HG02610 (cell line): Measurements from ENCODE around the gene C12orf57.

Source experiments
- ATAC-seq: cut with Tn5 transposase; IDR thresholded peaks from one replicate; pipeline ENCODE4 v1.9.1; 2021; ENCODE audit warnings: mild to moderate bottlenecking, moderate library complexity; ENCODE audit not compliant: unreplicated experiment

C12orf57 gene

DNA sequence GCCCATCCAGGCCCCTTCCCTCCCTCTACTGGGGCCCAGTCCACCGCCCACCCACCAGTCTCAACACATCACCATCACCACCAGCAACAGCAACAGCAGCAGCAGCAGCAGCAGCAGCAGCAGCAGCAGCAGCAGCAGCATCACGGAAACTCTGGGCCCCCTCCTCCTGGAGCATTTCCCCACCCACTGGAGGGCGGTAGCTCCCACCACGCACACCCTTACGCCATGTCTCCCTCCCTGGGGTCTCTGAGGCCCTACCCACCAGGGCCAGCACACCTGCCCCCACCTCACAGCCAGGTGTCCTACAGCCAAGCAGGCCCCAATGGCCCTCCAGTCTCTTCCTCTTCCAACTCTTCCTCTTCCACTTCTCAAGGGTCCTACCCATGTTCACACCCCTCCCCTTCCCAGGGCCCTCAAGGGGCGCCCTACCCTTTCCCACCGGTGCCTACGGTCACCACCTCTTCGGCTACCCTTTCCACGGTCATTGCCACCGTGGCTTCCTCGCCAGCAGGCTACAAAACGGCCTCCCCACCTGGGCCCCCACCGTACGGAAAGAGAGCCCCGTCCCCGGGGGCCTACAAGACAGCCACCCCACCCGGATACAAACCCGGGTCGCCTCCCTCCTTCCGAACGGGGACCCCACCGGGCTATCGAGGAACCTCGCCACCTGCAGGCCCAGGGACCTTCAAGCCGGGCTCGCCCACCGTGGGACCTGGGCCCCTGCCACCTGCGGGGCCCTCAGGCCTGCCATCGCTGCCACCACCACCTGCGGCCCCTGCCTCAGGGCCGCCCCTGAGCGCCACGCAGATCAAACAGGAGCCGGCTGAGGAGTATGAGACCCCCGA lies 7.0 kb upstream of the C12orf57 start:
- ATAC-seq, result no peak

GRCh38 chr12:6937481-6938352 lies 6.1 kb upstream of the C12orf57 start:
- ATAC-seq, result peak; percentile 88

GRCh38 chr12:6938353-6939190 lies 5.2 kb upstream of the C12orf57 start:
- no peak for ATAC-seq

DNA sequence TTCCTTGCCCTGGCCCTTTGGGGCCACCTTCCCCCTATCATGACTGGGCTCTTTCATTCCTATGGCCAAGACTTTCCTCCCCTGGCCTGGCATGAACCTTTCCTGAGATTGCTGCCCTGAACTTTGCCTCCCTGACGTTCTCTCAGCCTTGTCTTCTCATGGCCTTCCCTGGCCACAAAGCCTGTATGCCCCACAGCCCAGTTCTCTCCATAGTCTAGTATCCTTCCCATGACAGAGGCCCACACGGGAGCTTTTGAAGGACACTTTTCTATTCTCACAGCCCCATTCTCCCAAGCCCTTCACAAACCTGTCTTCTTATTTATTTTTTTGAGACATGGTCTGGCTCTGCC lies 4.7 kb upstream of the C12orf57 start:
- ATAC-seq, result no peak

DNA sequence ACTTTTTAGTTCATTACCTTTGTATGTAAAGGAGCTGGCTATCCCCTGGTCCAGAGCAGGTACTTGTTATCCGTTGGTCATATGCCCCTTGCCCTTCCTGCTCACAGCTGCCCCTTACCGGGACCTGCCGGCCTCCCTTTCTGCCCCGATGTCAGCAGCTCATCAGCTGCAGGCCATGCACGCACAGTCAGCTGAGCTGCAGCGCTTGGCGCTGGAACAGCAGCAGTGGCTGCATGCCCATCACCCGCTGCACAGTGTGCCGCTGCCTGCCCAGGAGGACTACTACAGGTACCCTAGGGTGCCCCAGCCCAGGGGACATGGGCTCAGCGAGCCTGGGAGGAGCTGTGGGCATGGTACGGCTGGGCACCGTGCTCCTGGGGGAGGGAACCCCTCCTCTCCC lies 2.6 kb upstream of the C12orf57 start:
- ATAC-seq, result no peak

DNA sequence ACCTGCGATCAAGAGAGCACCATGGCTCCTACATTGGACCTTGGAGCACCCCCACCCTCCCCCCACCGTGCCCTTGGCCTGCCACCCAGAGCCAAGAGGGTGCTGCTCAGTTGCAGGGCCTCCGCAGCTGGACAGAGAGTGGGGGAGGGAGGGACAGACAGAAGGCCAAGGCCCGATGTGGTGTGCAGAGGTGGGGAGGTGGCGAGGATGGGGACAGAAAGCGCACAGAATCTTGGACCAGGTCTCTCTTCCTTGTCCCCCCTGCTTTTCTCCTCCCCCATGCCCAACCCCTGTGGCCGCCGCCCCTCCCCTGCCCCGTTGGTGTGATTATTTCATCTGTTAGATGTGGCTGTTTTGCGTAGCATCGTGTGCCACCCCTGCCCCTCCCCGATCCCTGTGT lies 2.0 kb upstream of the C12orf57 start:
- ATAC-seq, result no peak

DNA sequence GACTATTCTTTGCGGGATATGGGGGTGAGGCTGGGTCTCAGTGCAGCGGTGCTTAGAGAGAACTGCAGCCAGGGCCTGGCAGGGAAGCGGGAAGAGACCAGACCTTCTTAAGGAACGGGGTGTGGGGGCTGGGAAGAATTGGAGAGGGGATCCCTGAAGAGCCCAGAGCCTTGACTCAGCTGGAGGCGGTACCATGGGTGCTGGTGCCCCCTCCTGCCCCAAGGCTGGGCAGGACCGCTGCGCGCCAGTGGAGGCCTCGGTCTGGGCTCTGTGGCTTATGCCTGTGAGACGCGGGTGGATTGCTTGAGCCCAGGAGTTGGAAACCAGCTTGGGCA lies 1.5 kb upstream of the C12orf57 start:
- no peak for ATAC-seq

DNA sequence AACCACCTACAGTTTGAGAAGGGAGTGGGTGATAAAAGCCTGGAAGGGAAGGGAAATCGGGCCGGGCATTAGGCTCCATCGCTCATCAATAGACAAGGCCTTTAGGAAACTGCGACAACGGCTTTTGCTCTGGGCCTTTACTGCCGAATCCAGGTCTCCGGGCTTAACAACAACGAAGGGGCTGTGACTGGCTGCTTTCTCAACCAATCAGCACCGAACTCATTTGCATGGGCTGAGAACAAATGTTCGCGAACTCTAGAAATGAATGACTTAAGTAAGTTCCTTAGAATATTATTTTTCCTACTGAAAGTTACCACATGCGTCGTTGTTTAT lies 467 bp upstream of the C12orf57 start:
- ATAC-seq, result peak; percentile 26

GRCh38 chr12:6944381-6945186 lies 762 bp downstream of the C12orf57 start:
- ATAC-seq, result peak; percentile 31

- ATAC-seq, result no peak
Observed at GRCh38 chr12:6945613-6946012, 1.8 kb downstream of the C12orf57 start.

GRCh38 chr12:6946033-6946919 lies 2.5 kb downstream of the C12orf57 start:
- peak; percentile 34 for ATAC-seq

- ATAC-seq, result no peak
Observed at GRCh38 chr12:6946920-6947374, 3.1 kb downstream of the C12orf57 start.

- ATAC-seq, result no peak
Observed at GRCh38 chr12:6947615-6948014, 3.8 kb downstream of the C12orf57 start.

GRCh38 chr12:6948873-6949594 lies 5.2 kb downstream of the C12orf57 start:
- no peak for ATAC-seq

GRCh38 chr12:6950401-6950801 lies 6.6 kb downstream of the C12orf57 start:
- no peak for ATAC-seq

DNA sequence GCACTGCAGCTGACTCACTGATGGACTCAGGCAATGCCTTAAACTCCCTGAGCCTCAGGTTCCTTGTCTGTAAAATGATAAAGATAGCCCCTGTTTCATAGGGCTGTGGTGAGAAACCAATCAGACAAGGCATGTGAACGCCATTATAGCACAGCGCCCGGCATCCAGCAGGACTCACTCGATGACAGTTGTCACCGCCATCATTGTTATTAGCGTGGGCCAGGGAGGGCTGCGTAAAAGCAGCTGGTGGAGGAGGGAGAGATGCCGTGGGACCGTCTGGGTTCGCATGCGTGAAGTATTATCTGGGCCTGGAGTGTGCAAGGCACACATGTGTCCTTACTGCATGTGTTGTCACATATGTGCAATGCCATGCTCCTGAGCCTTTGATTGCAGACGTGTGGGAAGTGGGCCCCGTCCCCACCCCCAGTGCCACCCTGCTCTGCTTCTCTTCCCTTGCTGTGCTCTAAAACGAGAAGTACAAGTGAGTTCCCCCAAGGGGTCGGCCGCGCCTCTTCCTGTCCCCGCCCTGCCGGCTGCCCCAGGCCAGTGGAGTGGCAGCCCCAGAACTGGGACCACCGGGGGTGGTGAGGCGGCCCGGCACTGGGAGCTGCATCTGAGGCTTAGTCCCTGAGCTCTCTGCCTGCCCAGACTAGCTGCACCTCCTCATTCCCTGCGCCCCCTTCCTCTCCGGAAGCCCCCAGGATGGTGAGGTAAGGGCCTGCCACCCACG lies 7.2 kb downstream of the C12orf57 start, which contains the start of gene PTPN6:
TSS of gene PTPN6 (plus strand) at position 546 of the 730 bp plus-strand sequence. CDS start at position 703, 157 bp downstream.
- ATAC-seq, result no peak

- no peak for ATAC-seq
Observed at GRCh38 chr12:6951551-6952120, 7.8 kb downstream of the C12orf57 start.
